Neural cell (in vitro differentiated cells): ENCODE measurements around the gene CACNA1A. TPM values are rescaled to one million over a fixed set of nuclear protein-coding genes. Genes with fewer than 3 reads are reported as not detected.

Source experiments
- H2AFZ ChIP-seq: fragments of 200-600, 300-800 bp; sonication (generic), shearing (Covaris generic); 2 replicates; pipeline ENCODE4 v1.6.0; 2014; ENCODE audit warnings: low read depth, mild to moderate bottlenecking, antibody characterized with exemption, low read length, moderate library complexity
- H3F3A ChIP-seq: fragments of 200-600 bp; shearing (Covaris generic); 2 replicates; pipeline ENCODE4 v1.6.1; 2016; ENCODE audit warnings: mild to moderate bottlenecking, moderate library complexity, mixed read lengths, antibody characterized with exemption, low read length; ENCODE audit not compliant: insufficient read depth, poor library complexity, severe bottlenecking
- H3K27ac ChIP-seq: fragments of 200-600, 300-800 bp; sonication (generic), shearing (Covaris generic); 2 replicates; pipeline ENCODE4 v1.5.1; 2014; ENCODE audit warnings: mild to moderate bottlenecking, low read length, moderate library complexity
- H3K27me3 ChIP-seq: fragments of 300-800, 200-600 bp; sonication (generic), shearing (Covaris generic); 2 replicates; pipeline ENCODE4 v1.6.0; 2014; ENCODE audit warnings: mild to moderate bottlenecking, low read depth, low read length, moderate library complexity; ENCODE audit not compliant: insufficient read depth
- H3K36me3 ChIP-seq: fragments of 300-800, 200-600 bp; sonication (generic), shearing (Covaris generic); 2 replicates; pipeline ENCODE4 v1.5.1; 2014; ENCODE audit warnings: mild to moderate bottlenecking, antibody characterized with exemption, low read length, moderate library complexity; ENCODE audit not compliant: insufficient read depth
- H3K4me2 ChIP-seq: fragments of 300-800, 200-600 bp; sonication (generic), shearing (Covaris generic); 2 replicates; pipeline ENCODE4 v1.6.0; 2014; ENCODE audit warnings: mild to moderate bottlenecking, low read length
- H3K4me3 ChIP-seq: fragments of 300-800, 200-600 bp; sonication (generic), shearing (Covaris generic); 2 replicates; pipeline ENCODE4 v1.5.1; 2014; ENCODE audit warnings: mild to moderate bottlenecking, low read length, moderate library complexity
- H3K79me2 ChIP-seq: fragments of 200-600 bp; shearing (Covaris generic); replicated peaks from 2 replicates; pipeline ENCODE4 v1.6.0; 2014; ENCODE audit warnings: mild to moderate bottlenecking, low read length, moderate library complexity; ENCODE audit not compliant: insufficient read depth
- H3K9ac ChIP-seq: fragments of 300-800, 200-600 bp; sonication (generic), shearing (Covaris generic); 2 replicates; pipeline ENCODE4 v1.6.1; 2016; ENCODE audit warnings: mild to moderate bottlenecking, low read length, mixed read lengths
- H3K9me2 ChIP-seq: fragments of 200-600 bp; shearing (Covaris generic); 2 replicates; pipeline ENCODE4 v1.6.1; 2016; ENCODE audit warnings: mild to moderate bottlenecking, low read length, mixed read lengths; ENCODE audit not compliant: insufficient read depth
- H3K9me3 ChIP-seq: fragments of 200-600, 300-800 bp; sonication (generic), shearing (Covaris generic); 2 replicates; pipeline ENCODE4 v1.6.1; 2016; ENCODE audit warnings: mild to moderate bottlenecking, mixed run types, low read length, moderate library complexity, mixed read lengths
- H4K20me1 ChIP-seq: fragments of 200-600 bp; shearing (Covaris generic); 2 replicates; pipeline ENCODE4 v1.6.1; 2016; ENCODE audit warnings: mild to moderate bottlenecking, mixed run types; ENCODE audit not compliant: insufficient read depth
- EP300 ChIP-seq: fragments of 450-650 bp; conservative IDR thresholded peaks from 2 replicates; pipeline ENCODE4 v1.6.1; 2014; ENCODE audit warnings: antibody characterized with exemption, mild to moderate bottlenecking, moderate library complexity; ENCODE audit not compliant: poor library complexity, severe bottlenecking
- EZH2 ChIP-seq: fragments of 200-600, 300-800 bp; shearing (Covaris generic), sonication (generic); IDR thresholded peaks from 2 replicates; pipeline ENCODE4 v1.6.1; 2014; ENCODE audit warnings: antibody characterized with exemption, low read length, borderline replicate concordance, mild to moderate bottlenecking; ENCODE audit not compliant: insufficient read depth, poor library complexity, severe bottlenecking
- MXI1 ChIP-seq: fragments of 450-650 bp; conservative IDR thresholded peaks from 2 replicates; pipeline ENCODE4 v1.6.1; 2014; ENCODE audit warnings: antibody characterized with exemption, mild to moderate bottlenecking; ENCODE audit not compliant: poor library complexity, severe bottlenecking
- POLR2AphosphoS5 ChIP-seq: IDR thresholded peaks from 2 replicates; pipeline ENCODE4 v1.6.1; 2012
- RAD21 ChIP-seq: fragments of 450-650 bp; conservative IDR thresholded peaks from 2 replicates; pipeline ENCODE4 v1.6.1; 2014; ENCODE audit warnings: antibody characterized with exemption, mild to moderate bottlenecking, moderate library complexity
- SMC3 ChIP-seq: fragments of 450-650 bp; conservative IDR thresholded peaks from 2 replicates; pipeline ENCODE4 v1.6.1; 2014; ENCODE audit warnings: antibody characterized with exemption, mild to moderate bottlenecking, moderate library complexity; ENCODE audit not compliant: poor library complexity
- TAF1 ChIP-seq: IDR thresholded peaks from 2 replicates; pipeline ENCODE4 v1.6.1; 2012; ENCODE audit warnings: low read depth
- polyA plus RNA-seq: library from polyadenylated mRNA; depleted of rRNA; stranded (reverse); fragments of >200 nt; gene quantifications from 2 replicates; pipeline ENCODE4 v1.2.3, GENCODE V29; 2014
- TF ChIP-seq, protein P1 (sequence below): IDR thresholded peaks from 2 replicates; pipeline ENCODE4 v1.6.1; 2012; ENCODE audit warnings: borderline replicate concordance
- TF ChIP-seq, protein P2 (sequence below): fragments of 450-650 bp; IDR thresholded peaks from 2 replicates; pipeline ENCODE4 v1.5.1; 2014; ENCODE audit warnings: antibody characterized with exemption, mild to moderate bottlenecking, moderate library complexity; ENCODE audit not compliant: poor library complexity, severe bottlenecking

Gene CACNA1A
- polyA plus RNA-seq, 1 donor from 2014 or later: 6.9 TPM

DNA sequence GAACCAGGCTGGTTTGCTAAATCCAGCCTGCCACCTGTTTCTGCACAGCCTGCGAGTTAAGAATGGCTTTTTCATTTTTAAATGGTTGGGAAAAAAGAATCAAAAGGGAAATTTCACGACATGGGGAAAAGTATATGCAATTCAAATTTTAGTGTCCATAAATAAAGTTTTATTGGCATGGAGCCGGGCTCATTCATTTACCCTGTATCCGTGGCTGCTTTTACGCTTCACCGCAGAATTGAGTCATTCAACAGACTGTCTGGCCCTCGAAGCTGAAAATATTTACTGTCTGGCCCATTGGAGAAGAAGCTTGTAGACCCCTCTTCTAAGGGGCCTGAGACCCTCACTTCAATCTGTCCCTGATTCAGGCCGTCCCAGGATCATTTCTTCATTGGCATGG lies 329.9 kb downstream of the CACNA1A start:
- H3K27me3 ChIP-seq: no peaks in the 10 kb centered on the region
- H3F3A ChIP-seq: no peaks in the 10 kb centered on the region
- H3K36me3 ChIP-seq: no peaks in the 10 kb centered on the region
- H4K20me1 ChIP-seq: no peaks in the 10 kb centered on the region
- H3K79me2 ChIP-seq: no peaks in the 10 kb centered on the region
- no peak overlapping the region for H3K4me3 ChIP-seq
- H3K9me2 ChIP-seq: no peaks in the 10 kb centered on the region
- H3K9ac ChIP-seq: no peak overlapping the region
- H3K9me3 ChIP-seq: no peaks in the 10 kb centered on the region
- H2AFZ ChIP-seq: no peak overlapping the region
- H3K27ac ChIP-seq: no peak overlapping the region
- no peak overlapping the region for H3K4me2 ChIP-seq
- no peak for TF ChIP-seq TAF1
- TF ChIP-seq, protein P1, sequence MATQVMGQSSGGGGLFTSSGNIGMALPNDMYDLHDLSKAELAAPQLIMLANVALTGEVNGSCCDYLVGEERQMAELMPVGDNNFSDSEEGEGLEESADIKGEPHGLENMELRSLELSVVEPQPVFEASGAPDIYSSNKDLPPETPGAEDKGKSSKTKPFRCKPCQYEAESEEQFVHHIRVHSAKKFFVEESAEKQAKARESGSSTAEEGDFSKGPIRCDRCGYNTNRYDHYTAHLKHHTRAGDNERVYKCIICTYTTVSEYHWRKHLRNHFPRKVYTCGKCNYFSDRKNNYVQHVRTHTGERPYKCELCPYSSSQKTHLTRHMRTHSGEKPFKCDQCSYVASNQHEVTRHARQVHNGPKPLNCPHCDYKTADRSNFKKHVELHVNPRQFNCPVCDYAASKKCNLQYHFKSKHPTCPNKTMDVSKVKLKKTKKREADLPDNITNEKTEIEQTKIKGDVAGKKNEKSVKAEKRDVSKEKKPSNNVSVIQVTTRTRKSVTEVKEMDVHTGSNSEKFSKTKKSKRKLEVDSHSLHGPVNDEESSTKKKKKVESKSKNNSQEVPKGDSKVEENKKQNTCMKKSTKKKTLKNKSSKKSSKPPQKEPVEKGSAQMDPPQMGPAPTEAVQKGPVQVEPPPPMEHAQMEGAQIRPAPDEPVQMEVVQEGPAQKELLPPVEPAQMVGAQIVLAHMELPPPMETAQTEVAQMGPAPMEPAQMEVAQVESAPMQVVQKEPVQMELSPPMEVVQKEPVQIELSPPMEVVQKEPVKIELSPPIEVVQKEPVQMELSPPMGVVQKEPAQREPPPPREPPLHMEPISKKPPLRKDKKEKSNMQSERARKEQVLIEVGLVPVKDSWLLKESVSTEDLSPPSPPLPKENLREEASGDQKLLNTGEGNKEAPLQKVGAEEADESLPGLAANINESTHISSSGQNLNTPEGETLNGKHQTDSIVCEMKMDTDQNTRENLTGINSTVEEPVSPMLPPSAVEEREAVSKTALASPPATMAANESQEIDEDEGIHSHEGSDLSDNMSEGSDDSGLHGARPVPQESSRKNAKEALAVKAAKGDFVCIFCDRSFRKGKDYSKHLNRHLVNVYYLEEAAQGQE: no peak
- TF ChIP-seq EP300: no peak
- no peak for TF ChIP-seq POLR2AphosphoS5
- no peak for TF ChIP-seq RAD21
- no peak for TF ChIP-seq EZH2
- TF ChIP-seq SMC3: no peak
- TF ChIP-seq MXI1: no peak

DNA sequence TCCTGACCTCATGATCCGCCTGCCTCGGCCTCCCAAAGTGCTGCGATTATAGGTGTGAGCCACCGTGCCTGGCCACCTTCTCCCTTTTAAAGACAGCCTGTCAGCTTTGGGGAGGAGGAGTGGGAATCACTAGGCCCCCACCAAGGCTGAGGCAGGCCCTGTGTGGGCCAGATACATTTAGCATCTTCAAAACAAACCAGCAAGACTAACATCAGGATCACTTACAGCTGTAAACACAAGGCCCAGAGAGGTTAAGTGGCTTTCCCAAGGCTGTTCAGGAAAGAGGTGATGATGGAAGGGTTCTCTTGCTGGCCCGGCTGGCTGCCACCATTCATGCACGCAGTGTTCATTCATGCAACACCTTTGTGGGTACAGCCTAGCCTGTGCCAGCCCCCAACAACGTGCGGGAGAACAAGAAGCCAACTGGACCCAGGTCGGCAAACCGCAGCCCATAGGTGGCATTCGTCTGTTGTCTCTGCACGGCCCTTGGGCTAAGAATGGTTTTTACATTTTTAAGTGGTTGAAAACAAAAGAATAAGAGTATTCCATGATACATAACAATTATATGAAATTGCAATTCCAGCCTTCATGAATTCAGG lies 333.0 kb downstream of the CACNA1A start:
- TF ChIP-seq, protein P2, sequence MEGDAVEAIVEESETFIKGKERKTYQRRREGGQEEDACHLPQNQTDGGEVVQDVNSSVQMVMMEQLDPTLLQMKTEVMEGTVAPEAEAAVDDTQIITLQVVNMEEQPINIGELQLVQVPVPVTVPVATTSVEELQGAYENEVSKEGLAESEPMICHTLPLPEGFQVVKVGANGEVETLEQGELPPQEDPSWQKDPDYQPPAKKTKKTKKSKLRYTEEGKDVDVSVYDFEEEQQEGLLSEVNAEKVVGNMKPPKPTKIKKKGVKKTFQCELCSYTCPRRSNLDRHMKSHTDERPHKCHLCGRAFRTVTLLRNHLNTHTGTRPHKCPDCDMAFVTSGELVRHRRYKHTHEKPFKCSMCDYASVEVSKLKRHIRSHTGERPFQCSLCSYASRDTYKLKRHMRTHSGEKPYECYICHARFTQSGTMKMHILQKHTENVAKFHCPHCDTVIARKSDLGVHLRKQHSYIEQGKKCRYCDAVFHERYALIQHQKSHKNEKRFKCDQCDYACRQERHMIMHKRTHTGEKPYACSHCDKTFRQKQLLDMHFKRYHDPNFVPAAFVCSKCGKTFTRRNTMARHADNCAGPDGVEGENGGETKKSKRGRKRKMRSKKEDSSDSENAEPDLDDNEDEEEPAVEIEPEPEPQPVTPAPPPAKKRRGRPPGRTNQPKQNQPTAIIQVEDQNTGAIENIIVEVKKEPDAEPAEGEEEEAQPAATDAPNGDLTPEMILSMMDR: no peak
- TF ChIP-seq EZH2 (no peak), POLR2AphosphoS5 (no peak), TAF1 (no peak), MXI1 (no peak), RAD21 (no peak), SMC3 (no peak), EP300 (no peak)
- TF ChIP-seq, protein P1: no peak
- H2AFZ ChIP-seq: no peak overlapping the region
- no peaks in the 10 kb centered on the region for H3K79me2 ChIP-seq

More for the DNA sequence above, 333.0 kb downstream of the CACNA1A start:
- Histone ChIP-seq H3K9me2 (no peaks in the 10 kb centered on the region), H3K4me3 (no peak overlapping the region), H3F3A (no peaks in the 10 kb centered on the region), H3K27ac (no peak overlapping the region), H3K9ac (no peak overlapping the region), H4K20me1 (no peaks in the 10 kb centered on the region), H3K4me2 (no peak overlapping the region), H3K9me3 (no peaks in the 10 kb centered on the region), H3K27me3 (no peaks in the 10 kb centered on the region), H3K36me3 (no peaks in the 10 kb centered on the region)
